GM12864 (cell line): Measurements from ENCODE around the gene AK4.
"Not testable (repeated sequence)": the region's sequence is repeated elsewhere in the genome, so short reads cannot be mapped to it uniquely, and the experiment has no call there.

Experiments used
- DNase-seq: peaks from one replicate; pipeline ENCODE4 v3.0.0-alpha.2; 2011; ENCODE audit warnings: low read depth
- H3K4me3 ChIP-seq: 2 replicates; pipeline ENCODE4 v1.5.1; 2011; ENCODE audit warnings: mild to moderate bottlenecking, low read depth, low read length, control low read depth
- CTCF ChIP-seq: IDR thresholded peaks from 2 replicates; pipeline ENCODE4 v1.5.1; 2011; ENCODE audit warnings: low read depth, mild to moderate bottlenecking, moderate library complexity, low read length, control low read depth, inconsistent platforms; ENCODE audit errors: missing control alignments

AK4 gene

GRCh38 chr1:65113298-65113697 is 34.7 kb upstream of the AK4 start:
- no peak for DNase-seq
- no peak overlapping the region for H3K4me3 ChIP-seq
- TF ChIP-seq CTCF = no peak

DNA sequence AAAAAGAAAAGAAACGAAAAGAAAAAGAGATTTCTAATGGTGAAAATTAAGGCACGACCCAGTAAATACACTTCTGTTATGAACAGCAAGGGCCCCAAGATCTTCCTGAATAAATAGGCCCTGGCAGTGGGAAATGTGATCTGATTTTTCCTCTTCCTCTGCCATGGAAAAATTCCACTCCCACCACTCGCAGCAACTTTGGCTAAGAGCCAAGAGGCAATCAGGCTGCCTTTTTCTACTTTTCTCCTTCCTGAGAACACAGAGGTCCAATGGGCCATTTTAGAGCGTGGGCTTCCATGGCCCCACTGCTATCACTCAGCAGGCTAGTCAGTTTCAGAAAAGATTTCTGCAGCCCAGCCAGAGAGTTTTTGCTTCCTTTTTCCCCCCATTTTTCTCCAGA is 33.7 kb upstream of the AK4 start:
- TF ChIP-seq CTCF = no peak
- H3K4me3 ChIP-seq = no peak overlapping the region
- no peak for DNase-seq

DNA sequence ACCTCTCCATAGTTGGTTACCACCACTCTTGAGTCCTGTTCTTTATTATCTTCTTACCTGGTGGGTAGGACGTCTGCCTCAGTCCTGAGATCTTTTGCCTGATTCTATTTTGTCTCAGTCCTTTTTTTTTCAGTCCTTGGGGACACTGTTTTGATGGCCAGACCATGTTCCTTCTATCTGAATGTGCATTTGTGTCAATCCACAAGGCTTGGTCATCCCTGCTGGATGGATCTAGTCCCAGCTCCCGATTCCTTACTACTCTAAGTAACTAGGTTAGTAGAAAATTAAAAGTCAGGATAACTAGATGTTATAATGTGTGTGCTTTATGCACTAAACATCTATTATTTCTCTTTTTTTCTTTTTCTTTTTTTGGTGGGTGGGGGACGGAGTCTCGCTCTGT is 28.1 kb upstream of the AK4 start:
- DNase-seq = no peak
- no peak for TF ChIP-seq CTCF
- no peak overlapping the region for H3K4me3 ChIP-seq

DNA sequence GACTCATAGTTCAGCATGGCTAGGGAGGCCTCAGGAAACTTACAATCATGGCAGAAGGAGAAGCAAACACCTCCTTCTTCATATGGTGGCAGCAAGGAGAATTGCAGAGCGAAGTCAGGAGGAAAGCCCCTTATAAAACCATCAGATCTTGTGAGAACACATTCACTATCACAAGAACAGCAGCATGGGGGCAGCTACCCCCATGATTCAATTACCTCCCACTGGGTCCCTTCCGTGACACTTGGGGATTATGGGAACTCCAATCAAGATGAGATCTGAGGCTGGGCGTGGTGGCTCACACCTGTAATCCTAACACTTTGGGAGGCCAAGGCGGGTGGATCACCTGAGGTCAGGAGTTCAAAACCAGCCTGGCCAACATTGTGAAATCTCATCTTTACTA is 18.9 kb upstream of the AK4 start:
- not testable (repeated sequence) for DNase-seq, H3K4me3 ChIP-seq

- no peak for DNase-seq
- TF ChIP-seq CTCF = no peak
- no peak overlapping the region for H3K4me3 ChIP-seq
Observed at GRCh38 chr1:65138524-65138923, 9.5 kb upstream of the AK4 start.

DNA sequence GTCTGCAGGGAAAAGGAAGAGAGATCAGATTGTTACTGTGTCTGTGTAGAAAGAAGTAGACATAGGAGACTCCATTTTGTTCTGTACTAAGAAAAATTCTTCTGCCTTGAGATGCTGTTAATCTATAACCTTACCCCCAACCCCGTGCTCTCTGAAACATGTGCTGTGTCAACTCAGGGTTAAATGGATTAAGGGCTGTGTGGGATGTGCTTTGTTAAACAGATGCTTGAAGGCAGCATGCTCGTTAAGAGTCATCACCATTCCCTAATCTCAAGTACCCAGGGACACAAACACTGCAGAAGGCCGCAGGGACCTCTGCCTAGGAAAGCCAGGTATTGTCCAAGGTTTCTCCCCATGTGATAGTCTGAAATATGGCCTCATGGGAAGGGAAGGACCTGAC is 8.2 kb upstream of the AK4 start:
- DNase-seq, H3K4me3 ChIP-seq: not testable (repeated sequence)

- no peak overlapping the region for H3K4me3 ChIP-seq
- no peak for DNase-seq
- TF ChIP-seq CTCF = no peak
Observed at GRCh38 chr1:65141394-65141793, 6.6 kb upstream of the AK4 start.

DNA sequence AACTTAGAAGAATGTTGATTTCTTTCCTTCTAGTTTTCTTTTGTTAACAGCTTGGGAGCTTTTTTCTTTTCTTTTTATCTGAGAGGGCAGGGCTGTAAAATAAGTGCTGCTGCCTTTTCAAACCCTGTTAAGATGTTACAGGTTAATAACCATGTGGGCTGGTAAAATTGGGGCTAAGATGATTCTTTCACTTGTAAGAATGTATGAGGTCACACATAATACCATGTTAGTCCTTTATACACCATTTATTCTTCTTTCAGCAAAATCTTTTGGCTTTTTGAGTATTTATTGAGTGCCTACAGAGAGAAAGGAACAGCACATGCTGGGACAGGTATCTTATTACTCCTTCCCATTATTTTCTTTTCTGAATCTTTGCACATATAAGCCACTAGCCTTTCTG is 6.1 kb upstream of the AK4 start:
- TF ChIP-seq CTCF = no peak
- H3K4me3 ChIP-seq = no peak overlapping the region

GRCh38 chr1:65143112-65143658 is 4.8 kb upstream of the AK4 start:
- not testable (repeated sequence) for H3K4me3 ChIP-seq

More for the DNA sequence above, 6.1 kb upstream of the AK4 start:
- DNase-seq = no peak

More at GRCh38 chr1:65143112-65143658, 4.8 kb upstream of the AK4 start:
- not testable (repeated sequence) for DNase-seq
